Measurements from ENCODE around the gene BCL2L12. TPM values are rescaled to one million over a fixed set of nuclear protein-coding genes. Genes with fewer than 3 reads are reported as not detected.

Gene BCL2L12
- total and polyA plus RNA-seq, 2 donors (not counting 3 experiments of a cell fraction or from before 2014, with no cell fraction given), result 49.8 to 58.5 TPM

GRCh38 chr19:49677231-49677900, 11.6 kb downstream of the BCL2L12 start, which contains the start of gene PRMT1:
PRMT1 (plus strand) TSS chr19:49677271; CDS start chr19:49677281, 10 bp downstream.
- FAIRE-seq, result peak; percentile 38
- Histone ChIP-seq H3K9me1 (replicated peaks; ENCODE audit: control insufficient read depth, extremely low read depth, insufficient read depth, low read length) (no peaks in the 10 kb centered on the region), H3K9me3 (replicated peaks; ENCODE audit: control insufficient read depth, insufficient read depth, low read length) (no peaks in the 10 kb centered on the region), H3K4me1 (ENCODE audit: control insufficient read depth, extremely low read depth, insufficient read depth, low read length) (peaks cover 23% of the 10 kb centered on the region), H3K79me2 (ENCODE audit: control insufficient read depth, insufficient read depth, low read length) (peaks cover 45% of the 10 kb centered on the region), H3K9ac (replicated peaks; ENCODE audit: extremely low read depth, insufficient read depth, low read length) (peak within 1 kb of the TSS; percentile 93), H3K27ac (ENCODE audit: insufficient read depth, low read depth, low read length) (peak within 1 kb of the TSS; percentile 95), H2AFZ (ENCODE audit: low read depth, low read length) (peak within 1 kb of the TSS; percentile 83), H4K20me1 (replicated peaks; ENCODE audit: control insufficient read depth, extremely low read depth, insufficient read depth, low read length) (no peaks in the 10 kb centered on the region), H3K4me3 (replicated peaks in 1 of 3; ENCODE audit: insufficient read depth in 1 of 3, low read depth in 1 of 3, low read length in 3 of 3) (peak within 1 kb of the TSS; percentile 69 to 97 (median 78)), H3K4me2 (ENCODE audit: insufficient read depth, low read length) (peak within 1 kb of the TSS; percentile 95), H3K27me3 (ENCODE audit: control insufficient read depth in 2 of 2, insufficient read depth in 2 of 2, low read length in 2 of 2) (no peaks in the 10 kb centered on the region), H3K36me3 (ENCODE audit: control insufficient read depth in 2 of 2, extremely low read depth in 1 of 2, insufficient read depth in 2 of 2, low read length in 2 of 2) (peaks cover 7% of the 10 kb centered on the region in 2 experiments)
- DNase-seq (ENCODE audit: low read depth, low spot score), result no peak
- dilution Hi-C loops (cut with MboI; ENCODE audit: extremely low pct_ligation_motif_present, low sequenced_read_pairs), result no loop called here
- POLR2A ChIA-PET, result interaction anchor here (0.6 to 3.0 kb wide), 5 partner anchors 35 to 189 kb away, joined by 3 to 15 read pairs (median 5); partner anchors contain the start of genes RRAS and SCAF1
- TF ChIP-seq POLR2A (IDR thresholded peaks at IDR 0.05; ENCODE audit: low read depth, low read length), result peak; percentile 89
- TF ChIP-seq MYC (IDR thresholded peaks at IDR 0.05; ENCODE audit: low read depth, low read length), result peak; percentile 49
- TF ChIP-seq MAX (IDR thresholded peaks at IDR 0.05; ENCODE audit: insufficient read depth, insufficient read length), result peak; percentile 75
- TF ChIP-seq JUN (IDR thresholded peaks at IDR 0.05; ENCODE audit: borderline replicate concordance, insufficient read depth, insufficient read length, low read depth), result no peak
- TF ChIP-seq, protein P1, sequence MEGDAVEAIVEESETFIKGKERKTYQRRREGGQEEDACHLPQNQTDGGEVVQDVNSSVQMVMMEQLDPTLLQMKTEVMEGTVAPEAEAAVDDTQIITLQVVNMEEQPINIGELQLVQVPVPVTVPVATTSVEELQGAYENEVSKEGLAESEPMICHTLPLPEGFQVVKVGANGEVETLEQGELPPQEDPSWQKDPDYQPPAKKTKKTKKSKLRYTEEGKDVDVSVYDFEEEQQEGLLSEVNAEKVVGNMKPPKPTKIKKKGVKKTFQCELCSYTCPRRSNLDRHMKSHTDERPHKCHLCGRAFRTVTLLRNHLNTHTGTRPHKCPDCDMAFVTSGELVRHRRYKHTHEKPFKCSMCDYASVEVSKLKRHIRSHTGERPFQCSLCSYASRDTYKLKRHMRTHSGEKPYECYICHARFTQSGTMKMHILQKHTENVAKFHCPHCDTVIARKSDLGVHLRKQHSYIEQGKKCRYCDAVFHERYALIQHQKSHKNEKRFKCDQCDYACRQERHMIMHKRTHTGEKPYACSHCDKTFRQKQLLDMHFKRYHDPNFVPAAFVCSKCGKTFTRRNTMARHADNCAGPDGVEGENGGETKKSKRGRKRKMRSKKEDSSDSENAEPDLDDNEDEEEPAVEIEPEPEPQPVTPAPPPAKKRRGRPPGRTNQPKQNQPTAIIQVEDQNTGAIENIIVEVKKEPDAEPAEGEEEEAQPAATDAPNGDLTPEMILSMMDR (IDR thresholded peaks at IDR 0.05; ENCODE audit: extremely low read depth in 1 of 2, insufficient read depth in 1 of 2, low read depth in 1 of 2, low read length in 2 of 2), result no peak
- no peak for TF ChIP-seq FOS (IDR thresholded peaks at IDR 0.05; ENCODE audit: borderline replicate concordance, insufficient read depth, low read length)
- TF ChIP-seq EZH2 (IDR thresholded peaks at IDR 0.05; ENCODE audit: borderline replicate concordance, low read depth, low read length, severe bottlenecking), result no peak
- no peak for TF ChIP-seq GATA2 (IDR thresholded peaks at IDR 0.05; ENCODE audit: insufficient read depth, insufficient read length, low read depth, low read length)
- peak; percentile 84 for TF ChIP-seq POLR2AphosphoS5 (IDR thresholded peaks at IDR 0.05; ENCODE audit: insufficient read depth, low read depth, low read length)
- no TSS peak for BruUV-seq (replicated peaks)
- CTCF ChIA-PET, result interaction anchor here (1.2 to 3.2 kb wide), 7 partner anchors 12 to 174 kb away, joined by 3 to 15 read pairs (median 5); partner anchors contain the start of genes BCL2L12, FUZ, IRF3 and SCAF1
- intact Hi-C loops (cut with micrococcal nuclease), result loop anchor here (2.0 to 5.0 kb wide), 2 partner anchors 63 to 190 kb away; partner anchors contain the start of gene PNKP

Data from endothelial cell of umbilical vein (primary cell).